ENCODE data around the gene MOB2.

GRCh38 chr11:1459219-1459575 is 27.4 kb downstream of the MOB2 start:
- TF ChIP-seq, protein P1, sequence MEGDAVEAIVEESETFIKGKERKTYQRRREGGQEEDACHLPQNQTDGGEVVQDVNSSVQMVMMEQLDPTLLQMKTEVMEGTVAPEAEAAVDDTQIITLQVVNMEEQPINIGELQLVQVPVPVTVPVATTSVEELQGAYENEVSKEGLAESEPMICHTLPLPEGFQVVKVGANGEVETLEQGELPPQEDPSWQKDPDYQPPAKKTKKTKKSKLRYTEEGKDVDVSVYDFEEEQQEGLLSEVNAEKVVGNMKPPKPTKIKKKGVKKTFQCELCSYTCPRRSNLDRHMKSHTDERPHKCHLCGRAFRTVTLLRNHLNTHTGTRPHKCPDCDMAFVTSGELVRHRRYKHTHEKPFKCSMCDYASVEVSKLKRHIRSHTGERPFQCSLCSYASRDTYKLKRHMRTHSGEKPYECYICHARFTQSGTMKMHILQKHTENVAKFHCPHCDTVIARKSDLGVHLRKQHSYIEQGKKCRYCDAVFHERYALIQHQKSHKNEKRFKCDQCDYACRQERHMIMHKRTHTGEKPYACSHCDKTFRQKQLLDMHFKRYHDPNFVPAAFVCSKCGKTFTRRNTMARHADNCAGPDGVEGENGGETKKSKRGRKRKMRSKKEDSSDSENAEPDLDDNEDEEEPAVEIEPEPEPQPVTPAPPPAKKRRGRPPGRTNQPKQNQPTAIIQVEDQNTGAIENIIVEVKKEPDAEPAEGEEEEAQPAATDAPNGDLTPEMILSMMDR (conservative IDR thresholded peaks at IDR 0.05 in 1 of 2, IDR thresholded peaks at IDR 0.05 in 1 of 2; ENCODE audit: low read depth in 1 of 2, low read length in 2 of 2), result no peak
- TF ChIP-seq EZH2 (IDR thresholded peaks at IDR 0.05; ENCODE audit: low read length, missing control alignments), result no peak
